Measurements from ENCODE around the gene INSC. TPM values are rescaled to one million over a fixed set of nuclear protein-coding genes. Genes with fewer than 3 reads are reported as not detected.

The INSC gene
- total and polyA plus RNA-seq, 2 of the 8 experiments (the other 6 are each of a cell fraction or from before 2014, with no cell fraction given) = 0.58 to 0.59 TPM

GRCh38 chr11:15276621-15277020 lies 161.9 kb downstream of the INSC start (continued):
- no peak for TF ChIP-seq CHD7 (IDR thresholded peaks at IDR 0.05; ENCODE audit: insufficient replicate concordance, low read length)
- no peak for TF ChIP-seq TCF12 (IDR thresholded peaks at IDR 0.05; ENCODE audit: low read depth, low read length)
- TF ChIP-seq SAP30 (IDR thresholded peaks at IDR 0.05; ENCODE audit: insufficient read depth, insufficient replicate concordance, low read length) = no peak
- TF ChIP-seq EP300 (IDR thresholded peaks at IDR 0.05; ENCODE audit: borderline replicate concordance in 1 of 2, low read depth in 2 of 2, low read length in 2 of 2) = no peak
- no peak for TF ChIP-seq CTBP2 (IDR thresholded peaks at IDR 0.05; ENCODE audit: borderline replicate concordance, insufficient read depth, insufficient read length, low read length)
- TF ChIP-seq TEAD4 (IDR thresholded peaks at IDR 0.05; ENCODE audit: low read depth, low read length) = no peak
- TF ChIP-seq, protein P1, sequence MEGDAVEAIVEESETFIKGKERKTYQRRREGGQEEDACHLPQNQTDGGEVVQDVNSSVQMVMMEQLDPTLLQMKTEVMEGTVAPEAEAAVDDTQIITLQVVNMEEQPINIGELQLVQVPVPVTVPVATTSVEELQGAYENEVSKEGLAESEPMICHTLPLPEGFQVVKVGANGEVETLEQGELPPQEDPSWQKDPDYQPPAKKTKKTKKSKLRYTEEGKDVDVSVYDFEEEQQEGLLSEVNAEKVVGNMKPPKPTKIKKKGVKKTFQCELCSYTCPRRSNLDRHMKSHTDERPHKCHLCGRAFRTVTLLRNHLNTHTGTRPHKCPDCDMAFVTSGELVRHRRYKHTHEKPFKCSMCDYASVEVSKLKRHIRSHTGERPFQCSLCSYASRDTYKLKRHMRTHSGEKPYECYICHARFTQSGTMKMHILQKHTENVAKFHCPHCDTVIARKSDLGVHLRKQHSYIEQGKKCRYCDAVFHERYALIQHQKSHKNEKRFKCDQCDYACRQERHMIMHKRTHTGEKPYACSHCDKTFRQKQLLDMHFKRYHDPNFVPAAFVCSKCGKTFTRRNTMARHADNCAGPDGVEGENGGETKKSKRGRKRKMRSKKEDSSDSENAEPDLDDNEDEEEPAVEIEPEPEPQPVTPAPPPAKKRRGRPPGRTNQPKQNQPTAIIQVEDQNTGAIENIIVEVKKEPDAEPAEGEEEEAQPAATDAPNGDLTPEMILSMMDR (IDR thresholded peaks at IDR 0.05; ENCODE audit: control extremely low read depth in 1 of 3, insufficient read depth in 1 of 3, low read depth in 1 of 3, low read length in 3 of 3) = peak in 2 of 3 experiments; percentile 48 to 50; a peak in 3 of 4 replicates
- TF ChIP-seq YY1 (IDR thresholded peaks at IDR 0.05; ENCODE audit: low read depth, low read length) = no peak
- no peak for TF ChIP-seq JUND (IDR thresholded peaks at IDR 0.05; ENCODE audit: low read length)
